AG10803 (cell line): ENCODE measurements around the gene UBA3.
A peak's percentile ranks its signal among the peaks of the same experiment; 100 is the strongest.

Experiments
- DNase-seq: peaks from one replicate; pipeline ENCODE4 v3.0.0; 2010; ENCODE audit warnings: low read depth
- H3K4me3 ChIP-seq: 2 replicates; pipeline ENCODE4 v1.5.1; 2011; ENCODE audit warnings: mild to moderate bottlenecking, low read length, control low read depth
- TF ChIP-seq, protein P1 (sequence below): conservative IDR thresholded peaks from 2 replicates; pipeline ENCODE4 v1.5.1; 2011; ENCODE audit warnings: mild to moderate bottlenecking, low read length, control low read depth, inconsistent platforms

The UBA3 gene

DNA sequence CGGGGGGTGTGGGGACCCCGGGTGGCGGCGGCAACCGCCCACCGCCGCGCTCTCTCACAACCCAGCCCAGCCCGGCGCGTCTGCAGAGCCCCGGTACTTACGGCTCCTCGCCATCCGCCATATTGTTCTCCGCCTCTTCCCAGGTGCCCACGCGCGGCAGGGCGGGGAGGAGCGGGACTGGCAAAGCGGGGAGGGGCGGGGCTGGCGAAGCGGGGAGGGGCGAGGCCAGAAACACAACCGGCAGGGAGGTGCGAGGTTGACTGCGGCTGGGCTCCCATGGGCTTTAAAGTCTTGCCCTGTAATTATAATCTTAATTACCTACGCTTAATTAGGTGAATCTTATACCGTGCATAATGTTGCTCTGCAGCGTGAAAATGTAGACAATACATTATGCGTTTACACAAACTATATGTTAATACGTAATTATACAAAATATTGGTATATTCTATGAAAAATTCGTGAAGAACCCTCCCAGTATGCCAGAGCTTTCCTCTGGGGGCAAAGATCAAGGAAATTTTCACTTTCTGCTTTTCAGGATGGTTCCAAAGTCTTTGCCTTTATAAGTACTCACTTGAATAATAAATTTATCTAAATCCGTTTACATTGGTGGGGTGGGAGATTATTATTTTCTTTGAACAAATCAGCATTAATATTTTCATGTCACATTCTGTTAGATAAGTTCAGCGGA is at the start of gene UBA3:
Gene UBA3 (minus strand): TSS at position 133 of the 688 bp plus-strand sequence. CDS start 12 bp downstream, at position 121.
- DNase-seq, result peak; percentile 81
- TF ChIP-seq, protein P1, sequence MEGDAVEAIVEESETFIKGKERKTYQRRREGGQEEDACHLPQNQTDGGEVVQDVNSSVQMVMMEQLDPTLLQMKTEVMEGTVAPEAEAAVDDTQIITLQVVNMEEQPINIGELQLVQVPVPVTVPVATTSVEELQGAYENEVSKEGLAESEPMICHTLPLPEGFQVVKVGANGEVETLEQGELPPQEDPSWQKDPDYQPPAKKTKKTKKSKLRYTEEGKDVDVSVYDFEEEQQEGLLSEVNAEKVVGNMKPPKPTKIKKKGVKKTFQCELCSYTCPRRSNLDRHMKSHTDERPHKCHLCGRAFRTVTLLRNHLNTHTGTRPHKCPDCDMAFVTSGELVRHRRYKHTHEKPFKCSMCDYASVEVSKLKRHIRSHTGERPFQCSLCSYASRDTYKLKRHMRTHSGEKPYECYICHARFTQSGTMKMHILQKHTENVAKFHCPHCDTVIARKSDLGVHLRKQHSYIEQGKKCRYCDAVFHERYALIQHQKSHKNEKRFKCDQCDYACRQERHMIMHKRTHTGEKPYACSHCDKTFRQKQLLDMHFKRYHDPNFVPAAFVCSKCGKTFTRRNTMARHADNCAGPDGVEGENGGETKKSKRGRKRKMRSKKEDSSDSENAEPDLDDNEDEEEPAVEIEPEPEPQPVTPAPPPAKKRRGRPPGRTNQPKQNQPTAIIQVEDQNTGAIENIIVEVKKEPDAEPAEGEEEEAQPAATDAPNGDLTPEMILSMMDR, result no peak
- H3K4me3 ChIP-seq, result peak within 1 kb of the TSS; percentile 79

DNA sequence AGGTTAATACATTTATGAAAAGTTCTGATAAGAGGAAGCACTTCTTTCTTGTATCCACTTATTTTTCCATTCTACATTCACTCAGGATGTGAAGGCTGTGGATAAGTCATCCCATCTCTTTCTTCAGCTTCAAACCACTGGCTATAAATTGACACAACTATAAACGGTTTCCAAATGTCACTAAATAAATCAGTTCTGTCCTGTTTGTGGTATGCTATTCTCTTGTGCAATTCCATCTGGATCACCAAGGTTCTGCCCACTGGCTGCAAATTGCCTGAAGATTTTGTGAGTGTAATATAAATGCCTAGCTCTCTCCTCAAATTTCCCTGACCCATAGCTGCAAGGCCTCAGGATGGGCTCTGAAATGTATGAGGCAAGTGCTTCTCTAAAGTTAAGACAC is 49.4 kb upstream of the UBA3 start:
- TF ChIP-seq, protein P1, result no peak
- peak; percentile 76 for DNase-seq
- H3K4me3 ChIP-seq, result no peak overlapping the region

DNA sequence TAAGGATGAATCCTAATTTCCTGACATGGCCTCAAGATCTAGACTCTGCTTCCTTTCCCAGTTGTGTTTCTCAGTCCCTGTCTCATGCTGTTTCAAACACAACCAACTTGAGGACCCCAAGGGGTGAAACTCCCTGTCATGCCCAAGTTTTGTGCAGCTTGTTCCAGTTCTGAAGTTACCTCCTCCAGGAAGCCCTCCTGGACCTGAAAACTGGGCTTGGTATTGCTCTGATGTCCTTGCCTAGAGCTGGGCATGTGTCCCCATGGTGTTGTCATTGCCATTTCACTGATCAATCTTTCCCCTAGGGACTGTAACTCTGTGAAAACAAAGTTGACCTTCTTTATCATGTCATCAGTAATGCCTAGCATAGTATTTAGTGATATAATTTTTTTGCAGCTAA is 48.3 kb upstream of the UBA3 start:
- TF ChIP-seq, protein P1, result no peak
- no peak overlapping the region for H3K4me3 ChIP-seq
- DNase-seq, result no peak

DNA sequence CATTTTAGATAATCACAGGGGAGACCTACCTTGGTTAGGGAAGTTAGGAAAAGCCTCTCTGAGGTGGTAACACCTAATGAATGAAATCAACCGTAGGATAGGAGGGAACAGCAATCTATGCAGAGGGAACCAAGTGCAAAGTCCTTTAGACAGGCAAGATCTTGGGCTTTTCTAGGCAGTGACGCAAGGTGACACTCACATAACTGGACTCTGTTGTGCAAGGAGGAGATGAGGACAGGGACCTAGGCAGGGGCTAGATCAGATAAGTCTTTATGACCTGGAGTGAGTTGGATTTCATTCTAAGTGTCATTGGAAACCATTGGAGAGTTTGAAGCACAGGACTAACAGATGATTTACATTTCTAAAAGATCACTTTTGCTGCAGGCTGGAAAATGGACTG is 46.8 kb upstream of the UBA3 start:
- no peak for DNase-seq
- TF ChIP-seq, protein P1, result no peak
- no peak overlapping the region for H3K4me3 ChIP-seq

DNA sequence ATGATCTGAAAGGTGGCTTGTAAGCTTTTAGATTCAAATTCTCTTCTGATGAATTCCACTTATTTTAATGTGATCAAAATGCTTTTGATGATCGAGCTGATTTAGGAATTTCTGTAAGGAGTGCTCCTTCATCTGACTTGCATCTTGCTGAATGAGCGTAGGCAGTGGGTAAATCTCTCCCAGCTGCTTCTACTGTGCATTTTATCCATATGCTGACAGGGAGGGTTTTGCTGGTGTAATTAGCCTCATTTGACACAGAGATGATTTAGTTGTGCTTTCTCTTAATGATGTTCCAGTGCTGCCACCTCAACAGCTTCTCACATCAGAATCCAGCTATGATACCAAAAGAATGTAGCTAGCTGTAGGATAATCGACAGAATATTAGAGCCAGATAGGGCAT is 46.1 kb upstream of the UBA3 start:
- DNase-seq, result no peak
- TF ChIP-seq, protein P1, result no peak
- no peak overlapping the region for H3K4me3 ChIP-seq

DNA sequence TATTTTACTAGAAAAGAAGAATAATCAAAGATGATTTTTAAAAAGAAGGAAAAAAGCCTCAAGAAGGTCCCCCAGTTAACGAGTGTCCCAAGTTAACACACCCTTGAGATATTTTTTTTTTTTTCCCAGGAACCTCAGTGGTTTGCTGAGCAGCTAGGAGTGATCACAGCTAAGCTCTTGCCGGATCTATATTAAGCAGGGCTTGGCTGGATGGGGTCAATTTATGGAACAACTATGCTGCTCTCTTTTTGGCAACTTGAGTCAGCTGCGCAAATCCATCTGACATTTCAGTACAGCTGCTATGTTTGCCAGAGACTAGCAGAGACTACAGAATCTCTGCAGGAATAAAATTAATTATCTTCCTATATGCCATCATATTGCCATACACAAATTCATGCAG is 42.2 kb upstream of the UBA3 start, which contains the start of gene LMOD3:
Gene LMOD3 (minus strand): TSS at position 193 of the 400 bp plus-strand sequence. CDS start 209 bp downstream, outside the sequence.
- no peak for DNase-seq
- TF ChIP-seq, protein P1, result no peak
- H3K4me3 ChIP-seq, result no peak within 1 kb of the TSS

DNA sequence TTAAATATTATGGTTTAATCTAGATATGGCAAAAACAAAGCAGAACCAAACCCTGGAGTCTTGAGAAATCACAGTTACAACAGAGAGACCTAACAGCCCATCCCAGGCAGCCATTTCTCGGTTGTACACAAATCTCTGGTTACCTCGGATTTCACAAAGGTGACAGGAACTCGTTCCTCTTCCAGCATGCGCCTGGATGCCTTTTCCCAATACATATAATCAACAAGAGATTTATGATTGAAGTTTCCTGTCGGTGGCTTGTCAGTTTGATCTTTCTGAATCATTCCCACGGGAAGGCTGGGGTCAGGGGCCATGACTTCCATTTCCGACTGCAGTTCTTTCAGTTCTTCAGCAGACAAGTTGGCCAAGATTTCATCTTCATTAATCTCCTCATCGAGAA is 41.8 kb upstream of the UBA3 start:
- TF ChIP-seq, protein P1, result no peak
- no peak overlapping the region for H3K4me3 ChIP-seq
- DNase-seq, result no peak
